ENCODE data around the gene MAPK9.

Gene MAPK9

GRCh38 chr5:180299526-180299925 lies 7.6 kb upstream of the MAPK9 start:
- TF ChIP-seq REST (IDR thresholded peaks at IDR 0.05; ENCODE audit: insufficient read depth in 1 of 2, low read depth in 2 of 2, low read length in 2 of 2) (no peak), FOXP2 (optimal IDR thresholded peaks at IDR 0.05; ENCODE audit: borderline replicate concordance, extremely low read depth, extremely low read length, insufficient read depth) (no peak), POLR2AphosphoS5 (IDR thresholded peaks at IDR 0.05; ENCODE audit: low read depth, low read length) (no peak), TAF1 (IDR thresholded peaks at IDR 0.05; ENCODE audit: borderline replicate concordance, insufficient read depth, low read length) (no peak), SIN3A (IDR thresholded peaks at IDR 0.05; ENCODE audit: borderline replicate concordance, insufficient read depth, low read length) (no peak)

- TF ChIP-seq SIN3A (IDR thresholded peaks at IDR 0.05; ENCODE audit: borderline replicate concordance, insufficient read depth, low read length) (no peak), FOXP2 (optimal IDR thresholded peaks at IDR 0.05; ENCODE audit: borderline replicate concordance, extremely low read depth, extremely low read length, insufficient read depth) (no peak)
Measured at GRCh38 chr5:180297587-180298282, 5.9 kb upstream of the MAPK9 start.

GRCh38 chr5:180296771-180297170 lies 4.9 kb upstream of the MAPK9 start:
- TF ChIP-seq FOXP2 (optimal IDR thresholded peaks at IDR 0.05; ENCODE audit: borderline replicate concordance, extremely low read depth, extremely low read length, insufficient read depth), result no peak
- no peak for TF ChIP-seq REST (IDR thresholded peaks at IDR 0.05; ENCODE audit: insufficient read depth in 1 of 2, low read depth in 2 of 2, low read length in 2 of 2)
- TF ChIP-seq TAF1 (IDR thresholded peaks at IDR 0.05; ENCODE audit: borderline replicate concordance, insufficient read depth, low read length), result no peak
- TF ChIP-seq POLR2AphosphoS5 (IDR thresholded peaks at IDR 0.05; ENCODE audit: low read depth, low read length), result no peak
- no peak for TF ChIP-seq SIN3A (IDR thresholded peaks at IDR 0.05; ENCODE audit: borderline replicate concordance, insufficient read depth, low read length)

- TF ChIP-seq REST (IDR thresholded peaks at IDR 0.05; ENCODE audit: insufficient read depth in 1 of 2, low read depth in 2 of 2, low read length in 2 of 2) (no peak), TAF1 (IDR thresholded peaks at IDR 0.05; ENCODE audit: borderline replicate concordance, insufficient read depth, low read length) (no peak), POLR2AphosphoS5 (IDR thresholded peaks at IDR 0.05; ENCODE audit: low read depth, low read length) (no peak), FOXP2 (optimal IDR thresholded peaks at IDR 0.05; ENCODE audit: borderline replicate concordance, extremely low read depth, extremely low read length, insufficient read depth) (no peak), SIN3A (IDR thresholded peaks at IDR 0.05; ENCODE audit: borderline replicate concordance, insufficient read depth, low read length) (no peak)
Measured at GRCh38 chr5:180294913-180295555, 3.2 kb upstream of the MAPK9 start.

GRCh38 chr5:180294411-180294810 lies 2.5 kb upstream of the MAPK9 start:
- TF ChIP-seq REST (IDR thresholded peaks at IDR 0.05; ENCODE audit: insufficient read depth in 1 of 2, low read depth in 2 of 2, low read length in 2 of 2) (no peak), TAF1 (IDR thresholded peaks at IDR 0.05; ENCODE audit: borderline replicate concordance, insufficient read depth, low read length) (no peak), SIN3A (IDR thresholded peaks at IDR 0.05; ENCODE audit: borderline replicate concordance, insufficient read depth, low read length) (no peak), POLR2AphosphoS5 (IDR thresholded peaks at IDR 0.05; ENCODE audit: low read depth, low read length) (no peak), FOXP2 (optimal IDR thresholded peaks at IDR 0.05; ENCODE audit: borderline replicate concordance, extremely low read depth, extremely low read length, insufficient read depth) (no peak)

Data from PFSK-1 (cell line).